Fibroblast of villous mesenchyme (primary cell): ENCODE measurements around the gene TCF3. TPM values are rescaled to one million over a fixed set of nuclear protein-coding genes. Genes with fewer than 3 reads are reported as not detected.

ENCODE experiments used
- DNase-seq: peaks from one replicate; pipeline ENCODE4 v3.0.0-alpha.2; 2010; ENCODE audit warnings: low read depth
- H3K4me3 ChIP-seq: 2 replicates; pipeline ENCODE4 v1.5.1; 2011; ENCODE audit warnings: low read depth, mild to moderate bottlenecking, low read length
- total RNA-seq: library from RNA; depleted of rRNA; stranded (reverse); fragments of >200 nt; gene quantifications from 2 replicates; pipeline ENCODE4 v1.2.3, GENCODE V29; 2012
- TF ChIP-seq, protein P1 (sequence below): IDR thresholded peaks from 2 replicates; pipeline ENCODE4 v1.5.1; 2012; ENCODE audit warnings: low read depth, mild to moderate bottlenecking, low read length; ENCODE audit not compliant: insufficient read depth

Gene TCF3
- total RNA-seq, 1 donor = 57.0 TPM

- no peak overlapping the region for H3K4me3 ChIP-seq
- TF ChIP-seq, protein P1, sequence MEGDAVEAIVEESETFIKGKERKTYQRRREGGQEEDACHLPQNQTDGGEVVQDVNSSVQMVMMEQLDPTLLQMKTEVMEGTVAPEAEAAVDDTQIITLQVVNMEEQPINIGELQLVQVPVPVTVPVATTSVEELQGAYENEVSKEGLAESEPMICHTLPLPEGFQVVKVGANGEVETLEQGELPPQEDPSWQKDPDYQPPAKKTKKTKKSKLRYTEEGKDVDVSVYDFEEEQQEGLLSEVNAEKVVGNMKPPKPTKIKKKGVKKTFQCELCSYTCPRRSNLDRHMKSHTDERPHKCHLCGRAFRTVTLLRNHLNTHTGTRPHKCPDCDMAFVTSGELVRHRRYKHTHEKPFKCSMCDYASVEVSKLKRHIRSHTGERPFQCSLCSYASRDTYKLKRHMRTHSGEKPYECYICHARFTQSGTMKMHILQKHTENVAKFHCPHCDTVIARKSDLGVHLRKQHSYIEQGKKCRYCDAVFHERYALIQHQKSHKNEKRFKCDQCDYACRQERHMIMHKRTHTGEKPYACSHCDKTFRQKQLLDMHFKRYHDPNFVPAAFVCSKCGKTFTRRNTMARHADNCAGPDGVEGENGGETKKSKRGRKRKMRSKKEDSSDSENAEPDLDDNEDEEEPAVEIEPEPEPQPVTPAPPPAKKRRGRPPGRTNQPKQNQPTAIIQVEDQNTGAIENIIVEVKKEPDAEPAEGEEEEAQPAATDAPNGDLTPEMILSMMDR = no peak
- no peak for DNase-seq
These were observed 9.6 kb upstream of the TCF3 start for GRCh38 chr19:1661995-1662394.

GRCh38 chr19:1659084-1659427 lies 6.6 kb upstream of the TCF3 start:
- TF ChIP-seq, protein P1 = no peak
- DNase-seq = no peak
- H3K4me3 ChIP-seq = no peak overlapping the region

DNA sequence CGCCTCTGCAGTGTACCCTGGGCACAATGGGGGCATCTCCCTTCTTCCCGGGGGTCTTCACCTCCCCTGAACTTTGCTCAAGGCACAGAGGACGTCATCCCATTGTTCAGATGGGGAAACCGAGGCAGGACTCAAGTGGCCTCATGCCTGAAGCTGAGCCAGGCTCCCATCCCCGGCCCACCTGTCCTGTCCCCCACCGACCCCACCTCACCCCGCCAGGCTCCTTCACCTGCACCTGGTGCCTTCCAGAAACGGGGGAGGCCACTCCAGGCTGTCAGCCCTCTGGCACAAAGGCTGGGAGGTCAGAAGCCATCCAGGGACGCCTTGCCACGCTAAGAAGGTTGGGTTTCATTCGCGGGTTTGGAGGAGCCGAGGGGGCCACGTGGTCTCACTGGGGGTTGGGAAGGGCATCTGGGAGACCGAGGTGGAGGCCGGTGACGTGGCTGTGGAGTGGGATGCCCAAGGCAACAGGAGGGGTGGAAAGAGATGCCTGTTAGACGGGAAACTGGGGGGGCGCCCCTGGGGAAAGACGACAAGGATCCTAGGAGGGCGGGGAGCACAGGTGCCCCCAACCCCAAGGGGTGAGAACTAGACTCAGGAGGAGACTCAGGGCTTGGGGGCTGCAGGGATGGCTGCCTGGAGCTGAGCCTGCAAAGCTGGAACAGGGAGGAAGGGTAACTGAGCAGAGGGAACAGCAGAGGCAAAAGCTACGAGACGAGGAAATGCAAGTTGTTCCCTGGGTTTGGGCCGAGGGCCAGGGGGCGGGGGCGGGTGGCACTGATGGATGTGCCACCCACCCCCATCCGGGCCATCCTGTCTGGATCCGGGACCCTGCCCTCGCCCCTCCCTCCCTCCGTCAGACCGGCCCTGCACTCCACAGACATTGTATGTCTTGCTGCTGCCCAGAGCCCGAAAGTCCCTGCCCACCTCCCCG lies 6.0 kb upstream of the TCF3 start:
- TF ChIP-seq, protein P1 = no peak
- no peak for DNase-seq

GRCh38 chr19:1657746-1658145 lies 5.3 kb upstream of the TCF3 start:
- TF ChIP-seq, protein P1 = no peak
- H3K4me3 ChIP-seq = no peak overlapping the region
- no peak for DNase-seq

More for the DNA sequence above, 6.0 kb upstream of the TCF3 start:
- no peak overlapping the region for H3K4me3 ChIP-seq

- DNase-seq = no peak
- H3K4me3 ChIP-seq = no peak overlapping the region
These were observed 4.6 kb upstream of the TCF3 start for GRCh38 chr19:1656988-1657536.

DNA sequence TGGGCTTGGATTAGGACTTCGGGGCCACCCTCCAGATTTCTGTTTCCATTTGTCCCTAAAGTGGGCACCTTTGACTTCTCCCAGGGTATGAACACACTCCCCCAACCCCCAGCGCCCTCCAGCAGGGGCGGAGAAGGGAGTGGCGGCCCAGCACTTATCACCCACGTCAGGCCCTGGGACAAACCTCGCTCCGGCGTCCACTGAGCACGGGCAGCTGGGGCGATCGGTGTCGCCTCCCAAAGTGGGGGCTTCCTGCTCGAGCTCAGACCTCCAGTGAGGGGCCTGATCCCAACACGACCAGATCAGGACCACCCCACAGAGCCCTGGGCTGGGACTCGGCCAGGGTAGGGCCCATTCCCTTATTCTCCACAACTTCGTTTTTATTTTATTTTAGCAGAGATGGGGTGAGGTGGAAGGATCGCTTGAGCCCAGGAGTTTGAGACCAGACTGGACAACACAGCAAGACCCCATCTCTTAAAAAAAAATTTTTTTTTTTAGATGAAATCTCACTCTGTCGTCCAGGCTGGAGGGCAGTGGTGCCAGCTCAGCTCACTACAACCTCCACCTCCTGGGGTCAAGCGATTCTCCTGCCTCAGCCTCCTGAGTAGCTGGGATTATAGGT lies 3.7 kb upstream of the TCF3 start:
- no peak overlapping the region for H3K4me3 ChIP-seq
- TF ChIP-seq, protein P1 = no peak
- no peak for DNase-seq

More at GRCh38 chr19:1656988-1657536, 4.6 kb upstream of the TCF3 start:
- TF ChIP-seq, protein P1 = no peak
